Activated naive CD8-positive, alpha-beta T cell treated with anti-CD3 and anti-CD28 coated beads for 36 hours (primary cell): ENCODE data around the gene DMD. TPM values are rescaled to one million over a fixed set of nuclear protein-coding genes. Genes with fewer than 3 reads are reported as not detected.
"Not testable (repeated sequence)": the region's sequence is repeated elsewhere in the genome, so short reads cannot be mapped to it uniquely, and the experiment has no call there.

ENCODE experiments used
- DNase-seq: peaks from one replicate; pipeline ENCODE4 v3.0.0; 2021
- H3K27ac Mint-ChIP-seq: one replicate; pipeline ENCODE4 v1.8.0; 2022; ENCODE audit warnings: mild to moderate bottlenecking, moderate library complexity, mixed read lengths
- H3K27me3 Mint-ChIP-seq: one replicate; pipeline ENCODE4 v1.8.0; 2022; ENCODE audit warnings: mild to moderate bottlenecking, mixed read lengths
- H3K36me3 Mint-ChIP-seq: one replicate; pipeline ENCODE4 v1.8.0; 2021; ENCODE audit warnings: mild to moderate bottlenecking, mixed read lengths
- H3K4me1 Mint-ChIP-seq: one replicate; pipeline ENCODE4 v1.8.0; 2021; ENCODE audit warnings: mixed read lengths
- H3K4me3 Mint-ChIP-seq: one replicate; pipeline ENCODE4 v1.8.0; 2022; ENCODE audit warnings: mild to moderate bottlenecking, moderate library complexity, mixed read lengths
- H3K9me3 Mint-ChIP-seq: one replicate; pipeline ENCODE4 v1.8.0; 2022; ENCODE audit warnings: mixed read lengths
- total RNA-seq, 2 experiments: library from RNA; stranded (reverse); gene quantifications; one replicate each; pipeline ENCODE4 v1.2.3, GENCODE V29; 2021

DMD gene
- total RNA-seq, 2 experiments from 2014 or later = 0.08 to 0.46 TPM

GRCh38 chrX:31421441-31421840 is 1789.9 kb downstream of the DMD start:
- H3K36me3 Mint-ChIP-seq = no peaks in the 10 kb centered on the region
- H3K4me1 Mint-ChIP-seq = no peaks in the 10 kb centered on the region
- DNase-seq = no peak
- H3K9me3 Mint-ChIP-seq = no peaks in the 10 kb centered on the region
- H3K27me3 Mint-ChIP-seq = no peaks in the 10 kb centered on the region
- H3K27ac Mint-ChIP-seq = no peak overlapping the region
- no peak overlapping the region for H3K4me3 Mint-ChIP-seq

GRCh38 chrX:31420711-31421151 is 1790.6 kb downstream of the DMD start:
- Mint-ChIP-seq H3K4me3 (no peak overlapping the region), H3K27me3 (no peaks in the 10 kb centered on the region), H3K4me1 (no peaks in the 10 kb centered on the region), H3K9me3 (no peaks in the 10 kb centered on the region), H3K36me3 (no peaks in the 10 kb centered on the region), H3K27ac (no peak overlapping the region)
- no peak for DNase-seq

DNA sequence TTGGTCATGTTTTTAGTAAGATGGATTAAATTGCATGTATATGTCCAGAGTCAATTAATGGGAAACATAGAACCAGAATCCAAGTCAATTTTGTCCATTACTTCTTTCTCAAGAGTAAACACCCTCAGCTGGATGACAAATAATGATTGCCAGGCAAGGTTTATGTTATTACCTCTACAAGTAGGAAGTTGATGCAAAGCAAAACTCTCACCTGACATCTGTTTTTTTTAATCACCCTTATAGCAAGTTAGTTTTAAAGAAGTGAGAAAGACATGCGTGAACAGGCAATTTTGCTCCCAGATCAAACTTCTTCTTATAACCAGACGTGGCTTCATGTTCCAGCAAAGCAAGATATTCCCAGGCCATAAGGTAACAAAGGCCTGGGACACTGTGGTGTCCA is 1791.0 kb downstream of the DMD start:
- DNase-seq = no peak
- Mint-ChIP-seq H3K4me3 (no peak overlapping the region), H3K27me3 (no peaks in the 10 kb centered on the region), H3K4me1 (no peaks in the 10 kb centered on the region), H3K36me3 (no peaks in the 10 kb centered on the region), H3K27ac (no peak overlapping the region), H3K9me3 (no peaks in the 10 kb centered on the region)

GRCh38 chrX:31397119-31397518 is 1814.2 kb downstream of the DMD start:
- no peaks in the 10 kb centered on the region for H3K27me3 Mint-ChIP-seq
- no peaks in the 10 kb centered on the region for H3K9me3 Mint-ChIP-seq
- DNase-seq = no peak
- no peaks in the 10 kb centered on the region for H3K4me1 Mint-ChIP-seq
- H3K4me3 Mint-ChIP-seq = no peak overlapping the region
- H3K27ac Mint-ChIP-seq = no peak overlapping the region
- H3K36me3 Mint-ChIP-seq = no peaks in the 10 kb centered on the region

DNA sequence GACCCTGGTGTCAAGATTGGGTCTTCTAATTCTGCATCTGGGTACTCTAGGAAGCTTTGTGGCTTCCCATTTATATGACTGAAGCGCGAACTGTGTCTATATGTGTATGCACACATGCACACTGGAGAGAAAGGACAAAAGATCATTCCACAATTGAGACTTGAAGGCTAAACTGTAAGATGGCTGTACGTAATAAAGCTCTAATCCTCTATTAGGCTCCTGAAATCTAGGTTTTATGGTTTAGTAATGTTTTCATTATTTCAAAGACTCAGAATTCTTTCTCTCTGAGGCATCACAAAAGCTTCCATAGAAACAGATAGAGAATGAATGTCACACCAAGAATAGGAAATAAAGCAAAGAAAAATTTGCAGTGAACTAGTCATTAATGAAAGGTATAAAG is 1818.8 kb downstream of the DMD start:
- Mint-ChIP-seq H3K27ac (no peak overlapping the region), H3K36me3 (no peaks in the 10 kb centered on the region), H3K9me3 (no peaks in the 10 kb centered on the region), H3K4me1 (no peaks in the 10 kb centered on the region), H3K4me3 (no peak overlapping the region), H3K27me3 (no peaks in the 10 kb centered on the region)
- no peak for DNase-seq

GRCh38 chrX:31388946-31389345 is 1822.4 kb downstream of the DMD start:
- no peaks in the 10 kb centered on the region for H3K36me3 Mint-ChIP-seq
- H3K9me3 Mint-ChIP-seq = no peaks in the 10 kb centered on the region
- H3K4me3 Mint-ChIP-seq = no peak overlapping the region

DNA sequence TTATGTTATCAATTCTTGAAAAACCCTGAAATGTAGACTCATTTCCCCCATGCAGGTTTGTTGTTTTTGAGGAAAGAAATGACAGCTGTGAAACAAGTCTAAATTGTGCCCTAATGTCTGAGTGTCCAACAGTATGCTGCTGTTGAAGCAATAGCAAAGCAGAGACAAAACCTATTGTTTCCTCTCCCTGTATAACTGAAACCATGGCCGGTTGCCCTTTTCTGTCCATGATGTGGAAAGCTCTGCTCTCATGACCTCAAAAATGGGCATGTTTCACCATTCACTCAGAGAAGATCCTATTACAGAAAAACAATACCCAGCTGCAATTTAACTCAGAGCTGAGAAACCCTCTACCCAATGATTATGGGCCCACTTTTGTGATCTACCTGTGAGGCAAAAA is 1826.9 kb downstream of the DMD start:
- H3K36me3 Mint-ChIP-seq = no peaks in the 10 kb centered on the region
- H3K4me3 Mint-ChIP-seq = no peak overlapping the region
- DNase-seq = no peak
- H3K4me1 Mint-ChIP-seq = no peaks in the 10 kb centered on the region
- no peak overlapping the region for H3K27ac Mint-ChIP-seq
- no peaks in the 10 kb centered on the region for H3K9me3 Mint-ChIP-seq
- no peaks in the 10 kb centered on the region for H3K27me3 Mint-ChIP-seq

More at GRCh38 chrX:31388946-31389345, 1822.4 kb downstream of the DMD start:
- no peak for DNase-seq
- H3K4me1 Mint-ChIP-seq = no peaks in the 10 kb centered on the region
- no peak overlapping the region for H3K27ac Mint-ChIP-seq
- H3K27me3 Mint-ChIP-seq = no peaks in the 10 kb centered on the region

DNA sequence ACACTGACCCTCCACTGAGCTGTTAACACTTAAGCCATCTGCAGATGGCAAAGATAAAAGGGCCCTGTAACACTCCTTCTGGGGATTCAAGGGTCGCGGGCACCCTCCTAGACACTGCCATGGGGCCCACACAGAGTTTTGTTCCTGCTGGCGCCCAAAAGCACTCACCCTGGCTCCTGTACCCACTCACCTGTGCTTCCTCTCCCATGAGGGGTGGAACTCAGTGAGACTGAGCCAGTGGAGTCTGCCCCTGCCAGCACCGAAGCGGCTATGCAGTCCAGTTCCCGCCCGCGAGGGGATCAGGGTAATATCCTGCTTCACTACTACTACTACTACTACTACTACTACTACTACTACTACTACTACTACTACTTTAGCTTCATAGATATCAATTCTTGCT is 1827.4 kb downstream of the DMD start:
- H3K4me1 Mint-ChIP-seq = no peaks in the 10 kb centered on the region
- no peak overlapping the region for H3K4me3 Mint-ChIP-seq
- H3K27me3 Mint-ChIP-seq = no peaks in the 10 kb centered on the region
- H3K9me3 Mint-ChIP-seq = no peaks in the 10 kb centered on the region
- no peak for DNase-seq
- H3K27ac Mint-ChIP-seq = no peak overlapping the region
- H3K36me3 Mint-ChIP-seq = no peaks in the 10 kb centered on the region

- H3K36me3 Mint-ChIP-seq, H3K9me3 Mint-ChIP-seq, H3K4me1 Mint-ChIP-seq: not testable (repeated sequence)
Observed at GRCh38 chrX:31378973-31379372, 1832.4 kb downstream of the DMD start.

DNA sequence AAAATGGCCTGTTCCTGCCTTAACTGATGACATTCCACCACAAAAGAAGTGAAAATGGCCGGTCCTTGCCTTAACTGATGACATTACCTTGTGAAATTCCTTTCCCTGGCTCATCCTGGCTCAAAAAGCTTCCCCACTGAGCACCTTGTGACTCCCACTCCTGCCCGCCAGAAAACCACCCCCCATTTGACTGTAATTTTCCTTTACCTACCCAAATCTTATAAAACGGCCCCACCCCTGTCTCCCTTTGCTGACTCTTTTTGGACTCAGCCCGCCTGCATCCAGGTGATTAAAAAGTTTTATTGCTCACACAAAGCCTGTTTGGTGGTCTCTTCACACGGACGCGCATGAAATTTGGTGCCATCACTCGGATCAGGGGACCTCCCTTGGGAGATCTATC is 1833.5 kb downstream of the DMD start:
- H3K36me3 Mint-ChIP-seq, H3K27ac Mint-ChIP-seq, H3K4me3 Mint-ChIP-seq, DNase-seq, H3K27me3 Mint-ChIP-seq, H3K9me3 Mint-ChIP-seq, H3K4me1 Mint-ChIP-seq: not testable (repeated sequence)

More at GRCh38 chrX:31378973-31379372, 1832.4 kb downstream of the DMD start:
- not testable (repeated sequence) for DNase-seq, H3K4me3 Mint-ChIP-seq, H3K27me3 Mint-ChIP-seq, H3K27ac Mint-ChIP-seq

GRCh38 chrX:31376408-31377022 is 1834.8 kb downstream of the DMD start:
- H3K27me3 Mint-ChIP-seq = no peaks in the 10 kb centered on the region
- H3K4me3 Mint-ChIP-seq = no peak overlapping the region
- DNase-seq = no peak
- no peaks in the 10 kb centered on the region for H3K9me3 Mint-ChIP-seq
- no peak overlapping the region for H3K27ac Mint-ChIP-seq
- H3K4me1 Mint-ChIP-seq = no peaks in the 10 kb centered on the region
- H3K36me3 Mint-ChIP-seq = no peaks in the 10 kb centered on the region

DNA sequence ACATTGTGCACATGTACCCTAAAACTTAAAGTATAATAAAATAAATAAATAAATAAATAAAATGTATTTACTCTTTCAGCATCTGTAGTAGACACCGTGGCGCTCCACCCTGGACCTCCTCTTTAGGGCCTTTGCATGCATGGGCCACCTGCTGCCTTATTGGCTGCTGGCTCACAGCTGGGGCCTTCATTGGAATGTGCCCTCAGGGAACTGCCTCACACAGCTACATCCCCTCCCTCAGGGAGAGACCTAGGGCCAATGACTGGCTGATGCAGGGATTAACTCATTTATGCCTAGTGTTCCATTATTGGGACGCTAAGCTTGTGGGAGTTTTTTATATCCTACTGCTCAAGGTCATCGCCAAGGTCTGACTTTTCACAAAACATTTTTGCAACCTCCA is 1836.6 kb downstream of the DMD start:
- H3K4me3 Mint-ChIP-seq = no peak overlapping the region
- H3K9me3 Mint-ChIP-seq = no peaks in the 10 kb centered on the region
- H3K27ac Mint-ChIP-seq = no peak overlapping the region
- DNase-seq = no peak
- H3K27me3 Mint-ChIP-seq = no peaks in the 10 kb centered on the region
- H3K36me3 Mint-ChIP-seq = no peaks in the 10 kb centered on the region
- H3K4me1 Mint-ChIP-seq = no peaks in the 10 kb centered on the region

- Mint-ChIP-seq H3K9me3 (no peaks in the 10 kb centered on the region), H3K27me3 (no peaks in the 10 kb centered on the region), H3K27ac (no peak overlapping the region), H3K4me1 (no peaks in the 10 kb centered on the region), H3K36me3 (no peaks in the 10 kb centered on the region), H3K4me3 (no peak overlapping the region)
- no peak for DNase-seq
Observed at GRCh38 chrX:31371956-31372355, 1839.4 kb downstream of the DMD start.

- no peaks in the 10 kb centered on the region for H3K36me3 Mint-ChIP-seq
- DNase-seq = no peak
- no peak overlapping the region for H3K4me3 Mint-ChIP-seq
- no peaks in the 10 kb centered on the region for H3K4me1 Mint-ChIP-seq
- H3K9me3 Mint-ChIP-seq = no peaks in the 10 kb centered on the region
- no peaks in the 10 kb centered on the region for H3K27me3 Mint-ChIP-seq
- H3K27ac Mint-ChIP-seq = no peak overlapping the region
Observed at GRCh38 chrX:31367816-31368215, 1843.5 kb downstream of the DMD start.

DNA sequence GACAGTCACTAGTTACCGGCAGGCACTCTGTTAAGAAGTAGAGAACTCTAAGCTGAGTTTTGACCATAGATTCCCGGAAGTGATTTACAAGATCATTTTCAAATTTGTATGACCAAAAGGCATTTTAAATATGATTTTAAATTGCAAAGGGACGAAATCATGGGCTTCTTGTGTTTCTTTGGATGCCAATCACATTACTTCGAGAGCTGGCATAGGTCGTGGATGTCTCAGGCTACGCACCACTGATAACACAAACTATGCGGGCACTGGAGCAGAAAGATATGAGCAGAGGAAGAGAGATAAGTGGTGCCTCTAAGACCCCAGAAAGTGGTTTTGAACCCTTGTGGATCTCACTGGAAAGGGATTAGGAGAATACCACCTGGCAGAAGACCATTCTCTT is 1845.3 kb downstream of the DMD start:
- Mint-ChIP-seq H3K36me3 (no peaks in the 10 kb centered on the region), H3K4me3 (no peak overlapping the region), H3K4me1 (no peaks in the 10 kb centered on the region), H3K27ac (no peak overlapping the region), H3K27me3 (no peaks in the 10 kb centered on the region), H3K9me3 (no peaks in the 10 kb centered on the region)
- no peak for DNase-seq

- H3K4me3 Mint-ChIP-seq = no peak overlapping the region
- no peak overlapping the region for H3K27ac Mint-ChIP-seq
- H3K36me3 Mint-ChIP-seq = no peaks in the 10 kb centered on the region
- no peaks in the 10 kb centered on the region for H3K27me3 Mint-ChIP-seq
- no peaks in the 10 kb centered on the region for H3K4me1 Mint-ChIP-seq
- DNase-seq = no peak
- no peaks in the 10 kb centered on the region for H3K9me3 Mint-ChIP-seq
Observed at GRCh38 chrX:31356275-31357212, 1854.8 kb downstream of the DMD start.
